Duodenal mucosa (tissue), 2 donors: Measurements from ENCODE around the gene PAPPA2.
"Not testable (repeated sequence)": the region's sequence is repeated elsewhere in the genome, so short reads cannot be mapped to it uniquely, and the experiment has no call there.

Experiments used
- H3K27ac ChIP-seq: one replicate; pipeline ENCODE4 v1.7.0; 2013; ENCODE audit warnings: low read depth, low read length
- H3K27me3 ChIP-seq, 2 donors: one replicate each; pipeline ENCODE4 v1.7.0; 2013; ENCODE audit warnings: low read length in 2 of 2, control low read depth in 1 of 2; ENCODE audit not compliant: insufficient read depth in 2 of 2, control insufficient read depth in 1 of 2
- H3K36me3 ChIP-seq, 2 donors: one replicate each; pipeline ENCODE4 v1.7.0; 2013; ENCODE audit warnings: low read length in 2 of 2, control low read depth in 1 of 2; ENCODE audit not compliant: insufficient read depth in 2 of 2, control insufficient read depth in 1 of 2
- H3K4me1 ChIP-seq, 2 donors: one replicate each; pipeline ENCODE4 v1.7.0; 2013; ENCODE audit warnings: low read length in 2 of 2, control low read depth in 1 of 2; ENCODE audit not compliant: insufficient read depth in 2 of 2, control insufficient read depth in 1 of 2
- H3K4me3 ChIP-seq, 2 donors: one replicate each; pipeline ENCODE4 v1.7.0; 2013; ENCODE audit warnings: low read length in 2 of 2, low read depth in 1 of 2
- H3K9ac ChIP-seq, 2 donors: one replicate each; pipeline ENCODE4 v1.7.0; 2013; ENCODE audit warnings: low read length in 2 of 2, low read depth in 1 of 2
- H3K9me3 ChIP-seq, 2 donors: one replicate each; pipeline ENCODE4 v1.7.0; 2013; ENCODE audit warnings: low read length in 2 of 2, control low read depth in 1 of 2; ENCODE audit not compliant: control insufficient read depth in 1 of 2

PAPPA2 gene

GRCh38 chr1:176626572-176627061, 163.6 kb downstream of the PAPPA2 start:
- no peaks in the 10 kb centered on the region for H3K36me3 ChIP-seq
- H3K4me1 ChIP-seq = no peaks in the 10 kb centered on the region
- no peaks in the 10 kb centered on the region for H3K27me3 ChIP-seq
- H3K9me3 ChIP-seq = no peaks in the 10 kb centered on the region
- no peak overlapping the region for H3K27ac ChIP-seq
- no peak overlapping the region for H3K9ac ChIP-seq
- H3K4me3 ChIP-seq = no peak overlapping the region

- Histone ChIP-seq H3K9me3 (no peaks in the 10 kb centered on the region), H3K27me3 (no peaks in the 10 kb centered on the region), H3K4me1 (no peaks in the 10 kb centered on the region), H3K9ac (no peak overlapping the region), H3K27ac (no peak overlapping the region), H3K4me3 (no peak overlapping the region), H3K36me3 (no peaks in the 10 kb centered on the region)
These were observed 165.8 kb downstream of the PAPPA2 start for GRCh38 chr1:176628775-176629174.

GRCh38 chr1:176634733-176635132, 171.8 kb downstream of the PAPPA2 start:
- not testable (repeated sequence) for H3K27ac ChIP-seq, H3K4me1 ChIP-seq

GRCh38 chr1:176638713-176639526, 175.9 kb downstream of the PAPPA2 start:
- Histone ChIP-seq H3K36me3 (no peaks in the 10 kb centered on the region), H3K27ac (no peak overlapping the region), H3K9ac (no peak overlapping the region), H3K4me3 (no peak overlapping the region), H3K9me3 (no peaks in the 10 kb centered on the region), H3K4me1 (no peaks in the 10 kb centered on the region), H3K27me3 (no peaks in the 10 kb centered on the region)

More at GRCh38 chr1:176634733-176635132, 171.8 kb downstream of the PAPPA2 start:
- not testable (repeated sequence) for H3K4me3 ChIP-seq, H3K36me3 ChIP-seq, H3K9ac ChIP-seq, H3K9me3 ChIP-seq, H3K27me3 ChIP-seq

- Histone ChIP-seq H3K9me3 (peaks cover 0 to 5% of the 10 kb centered on the region in 2 donors), H3K27ac (no peak overlapping the region), H3K36me3 (no peaks in the 10 kb centered on the region), H3K4me1 (no peaks in the 10 kb centered on the region), H3K27me3 (no peaks in the 10 kb centered on the region), H3K4me3 (no peak overlapping the region), H3K9ac (no peak overlapping the region)
These were observed 180.6 kb downstream of the PAPPA2 start for GRCh38 chr1:176643536-176643935.

- no peak overlapping the region for H3K4me3 ChIP-seq
- H3K36me3 ChIP-seq = no peaks in the 10 kb centered on the region
- no peak overlapping the region for H3K27ac ChIP-seq
- H3K4me1 ChIP-seq = no peaks in the 10 kb centered on the region
- H3K27me3 ChIP-seq = no peaks in the 10 kb centered on the region
- no peak overlapping the region for H3K9ac ChIP-seq
- H3K9me3 ChIP-seq = peaks cover 3 to 6% of the 10 kb centered on the region in 2 donors
These were observed 185.6 kb downstream of the PAPPA2 start for GRCh38 chr1:176648556-176648955.

GRCh38 chr1:176656257-176656995, 193.5 kb downstream of the PAPPA2 start:
- Histone ChIP-seq H3K9ac (no peak overlapping the region), H3K27me3 (no peaks in the 10 kb centered on the region), H3K9me3 (peaks cover 0 to 3% of the 10 kb centered on the region in 2 donors), H3K4me3 (no peak overlapping the region), H3K4me1 (no peaks in the 10 kb centered on the region), H3K36me3 (no peaks in the 10 kb centered on the region), H3K27ac (no peak overlapping the region)

- Histone ChIP-seq H3K4me1 (no peaks in the 10 kb centered on the region), H3K4me3 (no peak overlapping the region)
These were observed 206.8 kb downstream of the PAPPA2 start for GRCh38 chr1:176669782-176670181.

GRCh38 chr1:176670853-176671252, 207.9 kb downstream of the PAPPA2 start:
- Histone ChIP-seq H3K27me3 (no peaks in the 10 kb centered on the region), H3K4me1 (no peaks in the 10 kb centered on the region), H3K9ac (no peak overlapping the region), H3K27ac (no peak overlapping the region), H3K4me3 (no peak overlapping the region), H3K36me3 (no peaks in the 10 kb centered on the region), H3K9me3 (no peaks in the 10 kb centered on the region)

More at GRCh38 chr1:176669782-176670181, 206.8 kb downstream of the PAPPA2 start:
- Histone ChIP-seq H3K36me3 (no peaks in the 10 kb centered on the region), H3K27me3 (no peaks in the 10 kb centered on the region), H3K9ac (no peak overlapping the region), H3K9me3 (no peaks in the 10 kb centered on the region), H3K27ac (no peak overlapping the region)

GRCh38 chr1:176682830-176683535, 220.0 kb downstream of the PAPPA2 start:
- H3K4me1 ChIP-seq = no peaks in the 10 kb centered on the region
- H3K27me3 ChIP-seq = no peaks in the 10 kb centered on the region
- no peaks in the 10 kb centered on the region for H3K9me3 ChIP-seq
- no peak overlapping the region for H3K9ac ChIP-seq
- H3K4me3 ChIP-seq = no peak overlapping the region
- H3K27ac ChIP-seq = no peak overlapping the region
- no peaks in the 10 kb centered on the region for H3K36me3 ChIP-seq
